ENCODE measurements around the gene NDUFA8.

DNA sequence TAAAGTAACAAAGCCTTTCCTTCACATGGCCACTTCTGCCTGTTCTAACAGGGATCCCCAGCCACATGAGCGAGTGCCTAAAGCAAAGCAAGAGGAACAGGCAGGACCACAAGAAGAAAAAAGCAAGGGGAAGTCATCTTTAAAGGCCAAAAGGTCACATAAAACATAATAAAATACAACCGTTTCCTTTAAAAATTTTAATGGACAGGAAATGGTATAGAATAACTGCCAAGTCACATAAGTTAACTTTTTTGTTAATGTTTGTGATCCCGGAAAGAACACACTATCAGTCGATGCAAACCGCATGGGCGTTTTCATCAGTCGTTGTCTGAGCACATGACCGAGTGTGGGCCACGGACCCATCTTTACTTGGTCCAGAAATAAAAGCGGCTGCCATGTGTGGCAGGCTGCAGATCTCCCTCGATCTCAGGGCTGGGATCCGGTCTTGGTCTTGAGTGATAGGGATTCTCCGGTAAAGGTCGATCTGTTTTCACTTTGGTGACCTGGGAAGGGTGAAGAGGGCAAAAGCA lies 15.6 kb downstream of the NDUFA8 start:
- TF ChIP-seq, protein P1, sequence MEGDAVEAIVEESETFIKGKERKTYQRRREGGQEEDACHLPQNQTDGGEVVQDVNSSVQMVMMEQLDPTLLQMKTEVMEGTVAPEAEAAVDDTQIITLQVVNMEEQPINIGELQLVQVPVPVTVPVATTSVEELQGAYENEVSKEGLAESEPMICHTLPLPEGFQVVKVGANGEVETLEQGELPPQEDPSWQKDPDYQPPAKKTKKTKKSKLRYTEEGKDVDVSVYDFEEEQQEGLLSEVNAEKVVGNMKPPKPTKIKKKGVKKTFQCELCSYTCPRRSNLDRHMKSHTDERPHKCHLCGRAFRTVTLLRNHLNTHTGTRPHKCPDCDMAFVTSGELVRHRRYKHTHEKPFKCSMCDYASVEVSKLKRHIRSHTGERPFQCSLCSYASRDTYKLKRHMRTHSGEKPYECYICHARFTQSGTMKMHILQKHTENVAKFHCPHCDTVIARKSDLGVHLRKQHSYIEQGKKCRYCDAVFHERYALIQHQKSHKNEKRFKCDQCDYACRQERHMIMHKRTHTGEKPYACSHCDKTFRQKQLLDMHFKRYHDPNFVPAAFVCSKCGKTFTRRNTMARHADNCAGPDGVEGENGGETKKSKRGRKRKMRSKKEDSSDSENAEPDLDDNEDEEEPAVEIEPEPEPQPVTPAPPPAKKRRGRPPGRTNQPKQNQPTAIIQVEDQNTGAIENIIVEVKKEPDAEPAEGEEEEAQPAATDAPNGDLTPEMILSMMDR (IDR thresholded peaks at IDR 0.05), result no peak
- TF ChIP-seq, protein P2, sequence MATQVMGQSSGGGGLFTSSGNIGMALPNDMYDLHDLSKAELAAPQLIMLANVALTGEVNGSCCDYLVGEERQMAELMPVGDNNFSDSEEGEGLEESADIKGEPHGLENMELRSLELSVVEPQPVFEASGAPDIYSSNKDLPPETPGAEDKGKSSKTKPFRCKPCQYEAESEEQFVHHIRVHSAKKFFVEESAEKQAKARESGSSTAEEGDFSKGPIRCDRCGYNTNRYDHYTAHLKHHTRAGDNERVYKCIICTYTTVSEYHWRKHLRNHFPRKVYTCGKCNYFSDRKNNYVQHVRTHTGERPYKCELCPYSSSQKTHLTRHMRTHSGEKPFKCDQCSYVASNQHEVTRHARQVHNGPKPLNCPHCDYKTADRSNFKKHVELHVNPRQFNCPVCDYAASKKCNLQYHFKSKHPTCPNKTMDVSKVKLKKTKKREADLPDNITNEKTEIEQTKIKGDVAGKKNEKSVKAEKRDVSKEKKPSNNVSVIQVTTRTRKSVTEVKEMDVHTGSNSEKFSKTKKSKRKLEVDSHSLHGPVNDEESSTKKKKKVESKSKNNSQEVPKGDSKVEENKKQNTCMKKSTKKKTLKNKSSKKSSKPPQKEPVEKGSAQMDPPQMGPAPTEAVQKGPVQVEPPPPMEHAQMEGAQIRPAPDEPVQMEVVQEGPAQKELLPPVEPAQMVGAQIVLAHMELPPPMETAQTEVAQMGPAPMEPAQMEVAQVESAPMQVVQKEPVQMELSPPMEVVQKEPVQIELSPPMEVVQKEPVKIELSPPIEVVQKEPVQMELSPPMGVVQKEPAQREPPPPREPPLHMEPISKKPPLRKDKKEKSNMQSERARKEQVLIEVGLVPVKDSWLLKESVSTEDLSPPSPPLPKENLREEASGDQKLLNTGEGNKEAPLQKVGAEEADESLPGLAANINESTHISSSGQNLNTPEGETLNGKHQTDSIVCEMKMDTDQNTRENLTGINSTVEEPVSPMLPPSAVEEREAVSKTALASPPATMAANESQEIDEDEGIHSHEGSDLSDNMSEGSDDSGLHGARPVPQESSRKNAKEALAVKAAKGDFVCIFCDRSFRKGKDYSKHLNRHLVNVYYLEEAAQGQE (IDR thresholded peaks at IDR 0.05; ENCODE audit: insufficient read depth in 1 of 2, low read depth in 2 of 2, low read length in 1 of 2), result no peak
- TF ChIP-seq POLR2AphosphoS5 (IDR thresholded peaks at IDR 0.05; ENCODE audit: low read depth, low read length) (no peak), SIN3A (IDR thresholded peaks at IDR 0.05; ENCODE audit: borderline replicate concordance, insufficient read depth, low read depth, low read length) (no peak), TCF7L2 (IDR thresholded peaks at IDR 0.05; ENCODE audit: low read depth, low read length) (no peak)

Measured in Panc1 (cell line).